Osteocyte (in vitro differentiated cells): ENCODE measurements around the gene GRAMD4. TPM values are rescaled to one million over a fixed set of nuclear protein-coding genes. Genes with fewer than 3 reads are reported as not detected.

Source experiments
- DNase-seq: peaks from one replicate; pipeline ENCODE4 v3.0.0; 2021; ENCODE audit warnings: mixed read lengths; ENCODE audit not compliant: unreplicated experiment; ENCODE audit errors: extremely low spot score
- H3K27ac Mint-ChIP-seq: one replicate; pipeline ENCODE4 v1.8.0; 2021; ENCODE audit warnings: mild to moderate bottlenecking, mixed read lengths; ENCODE audit not compliant: unreplicated experiment
- H3K27me3 Mint-ChIP-seq: one replicate; pipeline ENCODE4 v1.8.0; 2021; ENCODE audit warnings: mixed read lengths; ENCODE audit not compliant: unreplicated experiment
- H3K36me3 Mint-ChIP-seq: one replicate; pipeline ENCODE4 v1.8.0; 2021; ENCODE audit warnings: mixed read lengths; ENCODE audit not compliant: unreplicated experiment
- H3K4me1 Mint-ChIP-seq: one replicate; pipeline ENCODE4 v1.8.0; 2021; ENCODE audit warnings: mixed read lengths; ENCODE audit not compliant: unreplicated experiment
- H3K4me3 Mint-ChIP-seq: one replicate; pipeline ENCODE4 v1.8.0; 2021; ENCODE audit warnings: mild to moderate bottlenecking, moderate library complexity, mixed read lengths; ENCODE audit not compliant: unreplicated experiment
- H3K9me3 Mint-ChIP-seq: one replicate; pipeline ENCODE4 v1.8.0; 2021; ENCODE audit warnings: mixed read lengths; ENCODE audit not compliant: unreplicated experiment
- CTCF ChIP-seq: fragments of 200-600 bp; sonication (generic); IDR thresholded peaks from 2 replicates; pipeline ENCODE4 v1.5.0; 2021; ENCODE audit warnings: antibody characterized with exemption, mild to moderate bottlenecking, moderate library complexity
- total RNA-seq: library from RNA; stranded (reverse); gene quantifications from 2 replicates; pipeline ENCODE4 v1.2.1, GENCODE V29; 2021

GRAMD4 gene
- total RNA-seq, 1 donor from 2014 or later: 37.4 TPM

GRCh38 chr22:46590334-46590733 lies 29.9 kb upstream of the GRAMD4 start:
- Mint-ChIP-seq H3K27me3 (no peaks in the 10 kb centered on the region), H3K36me3 (no peaks in the 10 kb centered on the region), H3K9me3 (no peaks in the 10 kb centered on the region), H3K27ac (no peak overlapping the region), H3K4me3 (no peak overlapping the region), H3K4me1 (peaks cover 23% of the 10 kb centered on the region)
- TF ChIP-seq CTCF: no peak
- DNase-seq: no peak

GRCh38 chr22:46591930-46592329 lies 28.3 kb upstream of the GRAMD4 start:
- Mint-ChIP-seq H3K27ac (peak overlapping the region; percentile 91), H3K4me3 (peak overlapping the region; percentile 58)
- TF ChIP-seq CTCF: no peak

GRCh38 chr22:46592390-46592872 lies 27.8 kb upstream of the GRAMD4 start:
- H3K27ac Mint-ChIP-seq: peak overlapping the region; percentile 91
- no peaks in the 10 kb centered on the region for H3K27me3 Mint-ChIP-seq
- H3K9me3 Mint-ChIP-seq: no peaks in the 10 kb centered on the region
- H3K4me3 Mint-ChIP-seq: peak overlapping the region; percentile 58
- DNase-seq: no peak
- no peaks in the 10 kb centered on the region for H3K36me3 Mint-ChIP-seq
- peaks cover 15% of the 10 kb centered on the region for H3K4me1 Mint-ChIP-seq
- TF ChIP-seq CTCF: no peak

More at GRCh38 chr22:46591930-46592329, 28.3 kb upstream of the GRAMD4 start:
- no peaks in the 10 kb centered on the region for H3K36me3 Mint-ChIP-seq
- H3K9me3 Mint-ChIP-seq: no peaks in the 10 kb centered on the region
- no peak for DNase-seq
- H3K27me3 Mint-ChIP-seq: no peaks in the 10 kb centered on the region
- H3K4me1 Mint-ChIP-seq: peaks cover 19% of the 10 kb centered on the region

- H3K27ac Mint-ChIP-seq: peak overlapping the region; percentile 91
- H3K4me1 Mint-ChIP-seq: peaks cover 15% of the 10 kb centered on the region
- no peak for DNase-seq
- TF ChIP-seq CTCF: no peak
- H3K9me3 Mint-ChIP-seq: no peaks in the 10 kb centered on the region
- no peaks in the 10 kb centered on the region for H3K27me3 Mint-ChIP-seq
- no peak overlapping the region for H3K4me3 Mint-ChIP-seq
- H3K36me3 Mint-ChIP-seq: no peaks in the 10 kb centered on the region
These were observed 26.9 kb upstream of the GRAMD4 start for GRCh38 chr22:46593211-46593681.

GRCh38 chr22:46593996-46594946 lies 25.9 kb upstream of the GRAMD4 start:
- Mint-ChIP-seq H3K9me3 (no peaks in the 10 kb centered on the region), H3K27ac (no peak overlapping the region), H3K36me3 (no peaks in the 10 kb centered on the region), H3K4me3 (no peak overlapping the region), H3K4me1 (peaks cover 15% of the 10 kb centered on the region), H3K27me3 (no peaks in the 10 kb centered on the region)
- no peak for DNase-seq
- TF ChIP-seq CTCF: no peak
